Upper lobe of left lung (tissue), 6 donors: ENCODE results near the gene RAPGEF1. TPM values are rescaled to one million over a fixed set of nuclear protein-coding genes. Genes with fewer than 3 reads are reported as not detected.

Source experiments
- ATAC-seq, 2 donors: fragments of 200-7000 bp; cut with Tn5 transposase; one replicate each; pipeline ENCODE4 v1.9.1; 2022; ENCODE audit warnings: mild to moderate bottlenecking in 2 of 2, moderate library complexity in 2 of 2; ENCODE audit not compliant: low FRiP score in 2 of 2
- DNase-seq, 2 donors: peaks; one replicate each; pipeline ENCODE4 v3.0.0-alpha.2; 2019 to 2020
- H3K27ac ChIP-seq, 4 donors: fragments of 200-600 bp; sonication (generic); one replicate each; pipeline ENCODE4 v1.5.1; 2016 to 2019
- H3K27me3 ChIP-seq, 4 donors: fragments of 200-600 bp; sonication (generic); one replicate each; pipeline ENCODE4 v1.5.1; 2017 to 2019
- H3K36me3 ChIP-seq, 4 donors: fragments of 200-600 bp; sonication (generic); one replicate each; pipeline ENCODE4 v1.5.1; 2016 to 2019
- H3K4me1 ChIP-seq, 4 donors: fragments of 200-600 bp; sonication (generic); one replicate each; pipeline ENCODE4 v1.5.1; 2018 to 2019
- H3K4me3 ChIP-seq, 4 donors: fragments of 200-600 bp; sonication (generic); one replicate each; pipeline ENCODE4 v1.5.1; 2017 to 2019; ENCODE audit warnings: mild to moderate bottlenecking in 2 of 4, moderate library complexity in 1 of 4
- H3K9me3 ChIP-seq, 4 donors: fragments of 200-600 bp; sonication (generic); one replicate each; pipeline ENCODE4 v1.5.1; 2018 to 2019
- CTCF ChIP-seq, 6 experiments: fragments of 450-650 bp in 4 of 6; fragments of 200-600 bp in 2 of 6; sonication (generic) in 2 of 6; IDR thresholded peaks; one replicate each; pipeline ENCODE4 v1.5.1; 2016 to 2019; ENCODE audit warnings: antibody characterized with exemption in 6 of 6
- EP300 ChIP-seq, 4 donors: sonication (generic); formaldehyde crosslinking; IDR thresholded peaks; one replicate each; pipeline ENCODE4 v1.5.1; 2017; ENCODE audit warnings: antibody characterized with exemption in 4 of 4, control low read depth in 2 of 4
- POLR2A ChIP-seq, 4 donors: fragments of 450-650 bp; IDR thresholded peaks; one replicate each; pipeline ENCODE4 v1.5.1; 2016 to 2017; ENCODE audit warnings: antibody characterized with exemption in 4 of 4, mild to moderate bottlenecking in 2 of 4
- POLR2AphosphoS5 ChIP-seq, 2 donors: sonication (generic); formaldehyde crosslinking; IDR thresholded peaks; one replicate each; pipeline ENCODE4 v1.5.1; 2017; ENCODE audit warnings: antibody characterized with exemption in 2 of 2
- WGBS, 2 donors: methylation state at CpG; one replicate each; pipeline ENCODE4 v1.1.5; 2017 to 2018; 5-methylcytosine and 5-hydroxymethylcytosine counted together
- total RNA-seq, 6 donors: library from RNA; depleted of rRNA in 4 of 6; stranded (reverse); fragments of >200 nt in 4 of 6; gene quantifications; one replicate each; pipeline versions ENCODE4 v1.1.0 to v1.2.1, GENCODE V29; 2016 to 2021
- donor health status: DM: no; HTN: no; CAD: no; lungs with moderate emphysema.
- donor health status: DM: no; HTN: yes; CAD: no; lungs with severe emphysema.

Gene RAPGEF1
- total RNA-seq, 6 donors from 2014 or later: 82.8 to 161 (median 96.8) TPM

GRCh38 chr9:131673068-131673467 is 66.8 kb downstream of the RAPGEF1 start:
- no peaks in the 10 kb centered on the region for H3K36me3 ChIP-seq
- H3K4me1 ChIP-seq: peaks cover 82 to 98% (median 92%) of the 10 kb centered on the region in 4 donors
- H3K9me3 ChIP-seq: no peaks in the 10 kb centered on the region
- peak overlapping the region; percentile 20 to 91 (median 86) for H3K27ac ChIP-seq
- no peaks in the 10 kb centered on the region for H3K27me3 ChIP-seq
- ATAC-seq (no peak), DNase-seq (no peak)
- WGBS, 2 donors: 87 to 91% methylated on average over 1 of the region's 1 CpG
- no peak overlapping the region for H3K4me3 ChIP-seq
- TF ChIP-seq POLR2A (IDR thresholded peaks at IDR 0.05): no peak
- TF ChIP-seq POLR2AphosphoS5 (IDR thresholded peaks at IDR 0.05): no peak
- no peak for TF ChIP-seq CTCF (IDR thresholded peaks at IDR 0.05)
- TF ChIP-seq EP300 (IDR thresholded peaks at IDR 0.05): no peak

GRCh38 chr9:131672451-131672850 is 67.4 kb downstream of the RAPGEF1 start:
- WGBS, 2 donors: 59 to 64% methylated on average over 4 of the region's 4 CpGs
- Histone ChIP-seq H3K36me3 (no peaks in the 10 kb centered on the region), H3K27me3 (no peaks in the 10 kb centered on the region)

GRCh38 chr9:131671133-131671520 is 68.7 kb downstream of the RAPGEF1 start:
- Histone ChIP-seq H3K9me3 (no peaks in the 10 kb centered on the region), H3K4me3 (no peak overlapping the region), H3K27me3 (no peaks in the 10 kb centered on the region), H3K27ac (peak overlapping the region; percentile 79 to 91 (median 86)), H3K36me3 (no peaks in the 10 kb centered on the region), H3K4me1 (peaks cover 76 to 95% (median 87%) of the 10 kb centered on the region in 4 donors)
- 72 to 81% methylated on average over 6 to 9 of the region's 9 CpGs for WGBS, 2 donors
- TF ChIP-seq POLR2A (IDR thresholded peaks at IDR 0.05): no peak
- TF ChIP-seq POLR2AphosphoS5 (IDR thresholded peaks at IDR 0.05): no peak
- TF ChIP-seq EP300 (IDR thresholded peaks at IDR 0.05): no peak
- TF ChIP-seq CTCF (IDR thresholded peaks at IDR 0.05): no peak
- no peak for ATAC-seq
- peak in 1 of 2 donors; percentile 50 for DNase-seq

More at GRCh38 chr9:131672451-131672850, 67.4 kb downstream of the RAPGEF1 start:
- H3K9me3 ChIP-seq: no peaks in the 10 kb centered on the region
- ATAC-seq (no peak), DNase-seq (no peak)
- TF ChIP-seq POLR2A (IDR thresholded peaks at IDR 0.05) (peak in 1 of 4 donors; percentile 15), EP300 (IDR thresholded peaks at IDR 0.05) (peak in 1 of 4 donors; percentile 61), CTCF (IDR thresholded peaks at IDR 0.05) (no peak), POLR2AphosphoS5 (IDR thresholded peaks at IDR 0.05) (peak in 1 of 2 donors; percentile 22)
- H3K4me3 ChIP-seq: no peak overlapping the region
- peak overlapping the region; percentile 20 to 91 (median 86) for H3K27ac ChIP-seq
- peaks cover 82 to 98% (median 92%) of the 10 kb centered on the region in 4 donors for H3K4me1 ChIP-seq

- peak in 1 of 6 experiments; percentile 24 for TF ChIP-seq CTCF (IDR thresholded peaks at IDR 0.05)
- TF ChIP-seq POLR2AphosphoS5 (IDR thresholded peaks at IDR 0.05): peak; percentile 29 to 76
- TF ChIP-seq POLR2A (IDR thresholded peaks at IDR 0.05): peak in 2 of 4 donors; percentile 32 to 72
- TF ChIP-seq EP300 (IDR thresholded peaks at IDR 0.05): peak in 2 of 4 donors; percentile 60 to 75
- H3K4me1 ChIP-seq: peaks cover 70 to 89% (median 80%) of the 10 kb centered on the region in 4 donors
- WGBS, 2 donors: 59 to 69% methylated on average over 13 of the region's 13 CpGs
- DNase-seq (peak in 1 of 2 donors; percentile 84), ATAC-seq (peak; percentile 56 to 74)
- no peak overlapping the region for H3K4me3 ChIP-seq
- peak overlapping the region; percentile 79 to 91 (median 86) for H3K27ac ChIP-seq
- H3K9me3 ChIP-seq: no peaks in the 10 kb centered on the region
- no peaks in the 10 kb centered on the region for H3K36me3 ChIP-seq
- no peaks in the 10 kb centered on the region for H3K27me3 ChIP-seq
These were observed 69.4 kb downstream of the RAPGEF1 start for GRCh38 chr9:131670247-131671132.
